GM12875 (cell line): ENCODE data around the gene EYA3.

Experiments
- H3K4me3 ChIP-seq: one replicate; pipeline ENCODE4 v1.5.1; 2011; ENCODE audit warnings: low read depth, low read length, control low read depth
- TF ChIP-seq, protein P1 (sequence below): IDR thresholded peaks from 2 replicates; pipeline ENCODE4 v1.5.1; 2011; ENCODE audit warnings: low read depth, mild to moderate bottlenecking, control low read depth, inconsistent platforms, low read length, moderate library complexity, borderline replicate concordance; ENCODE audit not compliant: insufficient read depth

The EYA3 gene

GRCh38 chr1:28073867-28074266 lies 14.5 kb downstream of the EYA3 start:
- TF ChIP-seq, protein P1, sequence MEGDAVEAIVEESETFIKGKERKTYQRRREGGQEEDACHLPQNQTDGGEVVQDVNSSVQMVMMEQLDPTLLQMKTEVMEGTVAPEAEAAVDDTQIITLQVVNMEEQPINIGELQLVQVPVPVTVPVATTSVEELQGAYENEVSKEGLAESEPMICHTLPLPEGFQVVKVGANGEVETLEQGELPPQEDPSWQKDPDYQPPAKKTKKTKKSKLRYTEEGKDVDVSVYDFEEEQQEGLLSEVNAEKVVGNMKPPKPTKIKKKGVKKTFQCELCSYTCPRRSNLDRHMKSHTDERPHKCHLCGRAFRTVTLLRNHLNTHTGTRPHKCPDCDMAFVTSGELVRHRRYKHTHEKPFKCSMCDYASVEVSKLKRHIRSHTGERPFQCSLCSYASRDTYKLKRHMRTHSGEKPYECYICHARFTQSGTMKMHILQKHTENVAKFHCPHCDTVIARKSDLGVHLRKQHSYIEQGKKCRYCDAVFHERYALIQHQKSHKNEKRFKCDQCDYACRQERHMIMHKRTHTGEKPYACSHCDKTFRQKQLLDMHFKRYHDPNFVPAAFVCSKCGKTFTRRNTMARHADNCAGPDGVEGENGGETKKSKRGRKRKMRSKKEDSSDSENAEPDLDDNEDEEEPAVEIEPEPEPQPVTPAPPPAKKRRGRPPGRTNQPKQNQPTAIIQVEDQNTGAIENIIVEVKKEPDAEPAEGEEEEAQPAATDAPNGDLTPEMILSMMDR = no peak
- H3K4me3 ChIP-seq = no peak overlapping the region

DNA sequence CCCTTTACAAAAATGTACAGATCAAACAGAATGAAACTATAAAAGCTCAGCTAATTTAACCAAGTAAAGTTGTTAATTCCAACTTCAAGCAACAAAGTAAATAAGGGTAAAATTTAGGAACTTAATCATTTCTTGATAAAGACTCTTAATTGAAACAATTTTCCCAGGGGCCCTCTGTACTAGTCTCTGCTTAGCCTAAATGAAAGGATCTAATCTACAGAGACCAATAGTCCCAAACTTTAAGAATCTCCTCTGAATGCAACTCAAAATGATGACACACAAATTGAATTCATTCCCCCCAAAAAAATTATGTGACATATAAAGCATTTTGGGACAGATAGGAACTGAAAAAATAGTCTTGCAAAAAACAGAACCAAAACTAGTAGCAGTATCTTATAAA lies 16.6 kb downstream of the EYA3 start:
- TF ChIP-seq, protein P1 = no peak
- H3K4me3 ChIP-seq = no peak overlapping the region

DNA sequence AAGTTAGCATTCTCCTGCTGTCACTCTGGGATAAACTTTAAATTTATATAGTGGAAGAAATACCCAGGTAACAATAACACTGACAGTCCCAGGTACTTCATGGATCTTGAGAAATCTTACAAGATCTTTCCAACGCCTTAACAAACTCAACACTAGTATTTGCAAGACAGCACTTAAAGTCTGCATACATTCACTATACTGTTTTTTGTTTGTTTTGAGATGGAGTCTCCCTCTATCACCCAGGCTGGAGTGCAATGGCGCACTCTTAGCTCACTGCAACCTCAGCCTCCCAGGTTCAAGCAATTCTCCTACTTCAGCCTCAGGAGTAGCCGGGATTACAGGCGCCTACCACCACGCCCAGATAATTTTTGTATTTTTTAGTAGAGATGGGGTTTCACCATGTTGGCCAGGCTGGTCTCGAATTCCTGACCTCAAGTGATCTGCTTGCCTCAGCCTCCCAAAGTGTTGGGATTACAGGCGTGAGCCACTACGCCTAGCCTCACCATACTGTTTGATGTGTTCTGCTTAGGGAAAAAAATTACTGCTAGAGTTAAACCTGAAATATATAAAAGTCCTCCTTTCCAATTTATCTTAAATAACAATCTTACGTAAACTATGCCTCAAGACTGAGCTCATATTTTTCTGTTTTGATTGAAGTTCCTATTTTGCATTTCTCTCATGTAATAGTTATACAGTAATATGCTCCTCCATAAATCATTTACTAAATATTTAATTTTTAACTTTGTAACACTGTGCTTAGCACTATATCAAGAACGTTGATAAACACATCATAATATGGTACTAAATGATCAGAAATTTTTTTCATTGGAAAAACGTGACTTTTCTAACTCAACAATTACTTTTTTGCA lies 17.5 kb downstream of the EYA3 start:
- no peak overlapping the region for H3K4me3 ChIP-seq
- TF ChIP-seq, protein P1 = no peak

DNA sequence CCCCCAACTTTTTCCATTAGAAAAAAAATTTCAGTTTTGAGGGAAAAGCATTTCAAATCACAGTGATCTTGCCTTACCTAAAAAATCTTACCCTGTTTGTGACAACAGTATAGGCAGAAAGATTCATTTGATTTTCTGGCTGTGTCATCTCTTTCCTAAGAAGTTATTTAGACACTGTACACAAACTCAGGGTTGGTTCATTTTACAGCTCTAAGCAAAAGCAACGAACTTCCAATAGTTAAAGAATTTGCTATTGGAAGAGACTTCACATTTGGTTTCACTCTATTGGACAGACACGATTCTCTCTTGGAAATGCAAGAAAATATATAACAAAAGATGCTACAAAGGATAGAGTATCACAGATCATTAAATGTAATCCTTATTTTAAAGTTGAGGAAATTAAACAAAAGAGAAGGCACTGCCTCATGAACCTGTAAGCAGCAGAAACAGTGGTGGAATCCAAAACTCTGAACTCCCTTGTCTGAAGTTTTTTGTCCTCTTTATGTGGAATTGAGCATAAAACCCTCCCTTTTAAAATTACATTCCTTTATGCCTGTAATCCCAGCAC lies 20.8 kb downstream of the EYA3 start:
- no peak overlapping the region for H3K4me3 ChIP-seq
- TF ChIP-seq, protein P1 = no peak

GRCh38 chr1:28066393-28067154 lies 21.8 kb downstream of the EYA3 start:
- H3K4me3 ChIP-seq = no peak overlapping the region
- TF ChIP-seq, protein P1 = no peak

- no peak overlapping the region for H3K4me3 ChIP-seq
- TF ChIP-seq, protein P1 = no peak
Observed at GRCh38 chr1:28064064-28064463, 24.3 kb downstream of the EYA3 start.
